ENCODE measurements around the gene WDR49.

DNA sequence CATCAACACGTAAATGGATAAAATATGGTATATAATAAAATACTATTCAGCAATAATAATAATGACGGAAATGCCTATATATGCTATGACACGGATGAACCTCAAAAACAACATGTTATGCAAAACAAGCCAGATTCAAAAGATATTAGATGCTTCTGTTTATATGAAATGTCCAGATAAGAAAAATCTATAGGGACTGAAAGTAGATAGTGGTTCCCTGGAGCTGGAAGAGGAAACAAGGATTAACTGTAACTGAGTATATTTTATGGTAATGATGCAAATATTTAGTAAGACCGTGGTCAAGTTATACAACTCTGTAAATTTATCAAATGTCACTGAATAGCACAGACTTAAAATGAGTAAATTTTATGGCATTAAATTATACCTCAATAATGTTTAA, 25.8 kb upstream of the WDR49 start:
- TF ChIP-seq, protein P1, sequence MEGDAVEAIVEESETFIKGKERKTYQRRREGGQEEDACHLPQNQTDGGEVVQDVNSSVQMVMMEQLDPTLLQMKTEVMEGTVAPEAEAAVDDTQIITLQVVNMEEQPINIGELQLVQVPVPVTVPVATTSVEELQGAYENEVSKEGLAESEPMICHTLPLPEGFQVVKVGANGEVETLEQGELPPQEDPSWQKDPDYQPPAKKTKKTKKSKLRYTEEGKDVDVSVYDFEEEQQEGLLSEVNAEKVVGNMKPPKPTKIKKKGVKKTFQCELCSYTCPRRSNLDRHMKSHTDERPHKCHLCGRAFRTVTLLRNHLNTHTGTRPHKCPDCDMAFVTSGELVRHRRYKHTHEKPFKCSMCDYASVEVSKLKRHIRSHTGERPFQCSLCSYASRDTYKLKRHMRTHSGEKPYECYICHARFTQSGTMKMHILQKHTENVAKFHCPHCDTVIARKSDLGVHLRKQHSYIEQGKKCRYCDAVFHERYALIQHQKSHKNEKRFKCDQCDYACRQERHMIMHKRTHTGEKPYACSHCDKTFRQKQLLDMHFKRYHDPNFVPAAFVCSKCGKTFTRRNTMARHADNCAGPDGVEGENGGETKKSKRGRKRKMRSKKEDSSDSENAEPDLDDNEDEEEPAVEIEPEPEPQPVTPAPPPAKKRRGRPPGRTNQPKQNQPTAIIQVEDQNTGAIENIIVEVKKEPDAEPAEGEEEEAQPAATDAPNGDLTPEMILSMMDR (IDR thresholded peaks at IDR 0.05) = no peak
- no peak for TF ChIP-seq POLR2A (IDR thresholded peaks at IDR 0.05)

Measured in heart left ventricle (tissue), 13 donors.